D721Med (cell line): ENCODE results near the gene TANGO2.
A peak's percentile ranks its signal among the peaks of the same experiment; 100 is the strongest.

Source experiments
- DNase-seq: peaks from one replicate; pipeline ENCODE4 v3.0.0; 2011; ENCODE audit warnings: low spot score; ENCODE audit not compliant: insufficient read length
- FAIRE-seq: peaks from 2 replicates; lab custom pipeline; 2011; peaks lifted over from hg19 to GRCh38; lab: Jason Lieb, UNC
- TF ChIP-seq, protein P1 (sequence below): IDR thresholded peaks from 2 replicates; pipeline ENCODE4 v1.5.1; 2012; ENCODE audit warnings: mild to moderate bottlenecking, control low read depth; ENCODE audit not compliant: insufficient read depth; ENCODE audit errors: missing control alignments

Gene TANGO2

DNA sequence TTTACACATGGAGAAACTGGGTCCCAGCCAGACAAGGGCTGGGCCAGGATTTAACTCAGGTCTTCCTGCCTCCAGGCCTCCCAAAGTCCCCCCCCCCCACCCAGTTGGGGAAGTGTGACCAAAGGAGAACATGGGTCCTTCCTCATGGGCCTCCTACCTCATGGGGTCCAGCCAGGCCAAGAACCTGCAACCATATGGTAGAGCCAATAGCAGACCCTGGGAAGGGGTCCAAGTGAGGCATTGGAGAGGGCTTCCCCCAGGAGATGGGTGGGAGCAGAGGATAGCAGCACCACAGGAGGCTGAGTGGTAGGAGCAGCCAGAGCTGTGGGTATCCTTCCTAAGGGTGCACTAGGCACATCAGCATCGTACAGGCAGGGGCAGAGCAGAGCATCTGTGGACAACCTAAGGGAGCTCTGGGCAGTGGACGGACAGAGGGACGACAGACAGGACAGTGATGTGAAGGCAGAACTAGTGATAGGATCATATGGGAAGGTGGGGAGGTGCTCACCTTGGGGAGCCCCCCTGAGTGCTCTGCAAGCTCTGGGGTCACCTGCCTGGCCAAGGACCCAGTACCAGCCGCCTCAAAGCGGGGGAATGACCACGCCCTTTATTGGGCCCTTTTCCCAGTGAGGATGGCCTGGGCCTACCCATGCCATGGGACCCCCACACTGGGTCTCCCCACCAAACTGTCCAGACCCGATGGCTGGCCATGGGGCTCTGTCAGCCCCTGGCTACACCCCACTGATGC, 8.7 kb upstream of the TANGO2 start:
- no peak for DNase-seq
- no peak for FAIRE-seq
- TF ChIP-seq, protein P1, sequence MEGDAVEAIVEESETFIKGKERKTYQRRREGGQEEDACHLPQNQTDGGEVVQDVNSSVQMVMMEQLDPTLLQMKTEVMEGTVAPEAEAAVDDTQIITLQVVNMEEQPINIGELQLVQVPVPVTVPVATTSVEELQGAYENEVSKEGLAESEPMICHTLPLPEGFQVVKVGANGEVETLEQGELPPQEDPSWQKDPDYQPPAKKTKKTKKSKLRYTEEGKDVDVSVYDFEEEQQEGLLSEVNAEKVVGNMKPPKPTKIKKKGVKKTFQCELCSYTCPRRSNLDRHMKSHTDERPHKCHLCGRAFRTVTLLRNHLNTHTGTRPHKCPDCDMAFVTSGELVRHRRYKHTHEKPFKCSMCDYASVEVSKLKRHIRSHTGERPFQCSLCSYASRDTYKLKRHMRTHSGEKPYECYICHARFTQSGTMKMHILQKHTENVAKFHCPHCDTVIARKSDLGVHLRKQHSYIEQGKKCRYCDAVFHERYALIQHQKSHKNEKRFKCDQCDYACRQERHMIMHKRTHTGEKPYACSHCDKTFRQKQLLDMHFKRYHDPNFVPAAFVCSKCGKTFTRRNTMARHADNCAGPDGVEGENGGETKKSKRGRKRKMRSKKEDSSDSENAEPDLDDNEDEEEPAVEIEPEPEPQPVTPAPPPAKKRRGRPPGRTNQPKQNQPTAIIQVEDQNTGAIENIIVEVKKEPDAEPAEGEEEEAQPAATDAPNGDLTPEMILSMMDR: no peak

DNA sequence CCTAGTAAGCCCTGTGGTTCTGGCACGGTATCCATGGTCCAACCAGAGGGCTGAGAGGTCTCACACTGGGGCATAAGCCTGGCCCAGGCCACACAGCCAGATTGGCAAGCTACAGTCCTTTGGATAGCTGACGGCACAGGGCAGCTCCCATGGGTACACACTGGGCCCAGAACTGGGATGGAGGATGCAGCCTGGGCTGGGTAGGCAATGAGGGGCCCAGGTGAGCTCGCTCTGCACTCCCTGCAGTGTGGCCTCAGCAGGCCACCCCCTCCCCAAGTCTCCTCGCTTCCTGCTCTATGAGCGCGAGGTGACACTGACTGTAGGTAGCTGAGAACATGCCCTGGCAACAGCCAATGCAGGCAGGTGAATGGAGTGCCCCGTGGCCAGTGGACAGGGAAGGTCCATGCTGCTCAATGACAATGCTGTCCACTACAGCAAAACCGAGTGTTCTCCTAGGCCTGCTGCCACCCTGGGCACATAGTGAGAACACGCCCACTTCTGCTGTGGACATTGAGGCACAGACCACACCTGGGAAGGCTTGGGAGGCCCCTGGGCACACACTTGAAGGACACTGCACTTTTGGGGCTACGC, 8.1 kb upstream of the TANGO2 start:
- TF ChIP-seq, protein P1: no peak
- DNase-seq (no peak), FAIRE-seq (no peak)

DNA sequence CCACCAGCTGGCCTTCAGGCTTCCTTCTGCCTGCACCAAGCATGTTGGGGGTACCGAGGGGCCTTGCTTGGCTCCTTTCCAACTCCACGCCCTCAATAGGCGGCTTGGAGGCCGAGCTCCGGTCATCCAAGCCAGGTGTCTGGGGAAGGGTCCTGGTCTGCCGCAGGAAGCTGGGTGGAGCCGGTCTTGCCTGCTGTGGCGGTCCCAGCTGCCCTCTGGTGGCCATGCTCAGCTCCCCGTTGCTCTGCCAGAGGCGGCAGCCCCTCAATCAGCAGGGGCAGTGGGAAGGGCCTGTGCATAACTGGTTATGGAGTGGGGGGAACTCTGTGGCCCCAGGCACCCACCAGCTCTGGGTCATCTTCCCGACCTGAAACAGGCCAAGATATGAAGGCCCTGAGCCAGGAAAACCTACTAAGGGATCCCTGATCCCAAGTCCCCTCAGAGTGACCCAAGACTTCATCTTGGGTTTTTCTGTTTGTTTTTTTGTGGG, 7.5 kb upstream of the TANGO2 start:
- TF ChIP-seq, protein P1: peak; percentile 62
- no peak for FAIRE-seq
- peak; percentile 77 for DNase-seq

DNA sequence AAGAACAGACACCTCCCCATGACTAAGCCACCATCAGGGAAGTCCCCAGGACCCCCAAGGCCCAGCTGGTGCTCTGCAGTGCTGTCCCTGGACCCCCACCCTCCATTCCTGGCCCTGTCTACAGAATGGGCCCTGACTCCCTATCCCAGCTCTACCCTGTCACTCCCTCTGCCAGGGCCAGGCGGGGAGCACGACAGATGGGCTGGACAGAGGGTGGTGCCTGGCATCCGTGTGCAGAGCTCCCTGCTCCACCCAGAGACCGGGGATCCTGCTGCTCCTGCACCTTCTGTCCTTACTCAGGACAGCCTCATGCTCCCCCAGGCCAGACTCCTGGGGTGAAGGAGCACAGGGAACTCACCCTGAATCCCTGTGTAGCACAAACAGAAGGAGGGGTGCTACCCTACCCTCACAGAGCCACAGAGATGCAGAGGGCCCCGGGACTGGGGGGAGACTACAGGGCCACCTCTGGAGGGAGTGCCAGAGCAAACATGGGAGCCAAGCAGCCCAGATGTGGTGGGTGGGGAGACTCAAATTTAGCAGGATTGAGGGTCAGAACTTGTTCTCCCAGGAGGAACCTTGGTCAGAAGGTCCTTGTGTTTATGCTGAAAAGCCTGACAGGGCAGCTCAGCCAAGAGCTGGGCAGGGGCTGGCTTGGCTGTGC, 6.3 kb upstream of the TANGO2 start:
- DNase-seq (no peak), FAIRE-seq (no peak)
- TF ChIP-seq, protein P1: no peak

DNA sequence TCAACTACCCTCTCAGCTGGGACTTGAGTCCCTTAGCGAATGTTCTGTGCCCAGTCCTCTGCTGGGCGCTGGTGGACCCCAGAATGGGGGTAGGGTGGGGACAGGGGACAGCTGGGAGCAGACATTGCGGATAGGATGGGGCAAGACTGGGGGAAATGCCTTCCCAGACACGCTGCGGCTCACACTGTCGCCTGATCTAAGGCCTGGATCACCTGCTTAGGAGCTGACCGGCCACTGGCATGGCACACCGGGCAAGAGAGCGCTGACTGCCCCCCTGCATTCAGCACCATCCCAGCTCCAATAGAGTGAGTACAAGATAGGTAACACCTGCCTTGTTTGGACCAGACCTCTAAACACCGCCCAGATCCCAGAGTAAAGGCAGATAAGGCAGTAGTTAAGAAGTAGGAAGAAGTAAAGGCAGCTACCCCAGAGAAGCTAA, 5.7 kb upstream of the TANGO2 start:
- no peak for FAIRE-seq
- TF ChIP-seq, protein P1: no peak
- DNase-seq: no peak

DNA sequence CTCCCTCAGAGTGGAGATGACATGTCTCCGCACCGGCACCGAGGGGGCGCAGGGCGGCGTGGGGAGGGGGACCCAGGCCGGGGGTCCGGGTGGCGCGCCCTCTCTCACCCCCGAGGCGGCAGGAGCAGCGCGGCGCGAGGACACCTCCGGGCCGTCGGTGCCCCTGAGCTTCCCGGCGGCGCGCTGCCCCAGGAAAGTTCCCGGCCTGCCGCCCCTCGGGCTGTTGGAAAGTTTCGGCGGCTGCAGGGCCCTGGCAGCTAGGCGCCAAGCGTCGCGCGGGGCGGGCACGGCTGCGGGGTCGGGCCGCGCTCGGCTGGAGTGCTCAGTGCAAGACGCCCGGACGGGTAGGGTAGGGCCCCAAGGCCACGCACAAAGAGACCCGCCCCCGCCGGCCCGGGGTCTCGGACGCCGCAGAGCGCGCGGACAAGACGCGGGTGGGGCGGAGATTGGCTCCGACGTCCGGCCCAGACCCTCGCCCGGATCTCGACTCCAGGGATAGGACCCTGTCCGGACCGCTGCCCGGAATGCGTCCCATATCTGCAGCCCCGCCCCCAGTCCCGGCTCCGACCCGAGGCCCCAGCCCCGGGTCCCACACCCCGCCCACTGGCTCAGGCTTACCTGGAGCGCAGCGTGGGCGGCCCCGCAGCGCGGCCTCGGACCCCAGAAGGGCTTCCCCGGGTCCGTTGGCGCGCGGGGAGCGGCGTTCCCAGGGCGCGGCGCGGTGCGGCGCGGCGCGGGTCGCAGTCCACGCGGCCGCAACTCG, 4.8 kb upstream of the TANGO2 start:
- FAIRE-seq: no peak
- DNase-seq: no peak
- TF ChIP-seq, protein P1: no peak
